Measurements from ENCODE around the gene TMOD2.

- TF ChIP-seq CTCF (conservative IDR thresholded peaks at IDR 0.05; ENCODE audit: low read length) (no peak), EZH2phosphoT487 (IDR thresholded peaks at IDR 0.05; ENCODE audit: borderline replicate concordance) (no peak)
Observed at GRCh38 chr15:51702710-51703109, 48.7 kb upstream of the TMOD2 start.

All from Loucy (cell line).